GM18861 (cell line): ENCODE results near the gene ARL2.
A peak's percentile ranks its signal among the peaks of the same experiment; 100 is the strongest.
"Not testable (repeated sequence)": the region's sequence is repeated elsewhere in the genome, so short reads cannot be mapped to it uniquely, and the experiment has no call there.

Experiments used
- ATAC-seq: cut with Tn5 transposase; IDR thresholded peaks from one replicate; pipeline ENCODE4 v1.9.1; 2021; ENCODE audit not compliant: unreplicated experiment

Gene ARL2

GRCh38 chr11:65013888-65014725, at the start of gene ARL2:
Gene ARL2, plus strand, starts transcription at chr11:65014160. Its CDS starts 48 bp downstream, at chr11:65014208.
- ATAC-seq: peak; percentile 61

GRCh38 chr11:64967375-64967774, 46.6 kb upstream of the ARL2 start:
- ATAC-seq: no peak

- ATAC-seq: no peak
Measured at GRCh38 chr11:64969209-64969608, 44.8 kb upstream of the ARL2 start.

- ATAC-seq: no peak
Measured at GRCh38 chr11:64970731-64971151, 43.2 kb upstream of the ARL2 start.

- no peak for ATAC-seq
Measured at GRCh38 chr11:64971421-64972233, 42.3 kb upstream of the ARL2 start, which contains the start of gene MAJIN. Gene MAJIN, minus strand, starts transcription at chr11:64972108. Its CDS starts 12,703 bp downstream, at chr11:64959405.

GRCh38 chr11:64974124-64974523, 39.8 kb upstream of the ARL2 start:
- no peak for ATAC-seq

GRCh38 chr11:64976651-64977050, 37.3 kb upstream of the ARL2 start:
- ATAC-seq: no peak

GRCh38 chr11:64983339-64983738, 30.6 kb upstream of the ARL2 start:
- not testable (repeated sequence) for ATAC-seq

- no peak for ATAC-seq
Measured at GRCh38 chr11:64987998-64988854, 25.7 kb upstream of the ARL2 start.

- no peak for ATAC-seq
Measured at GRCh38 chr11:64989416-64989815, 24.5 kb upstream of the ARL2 start.

- ATAC-seq: no peak
Measured at GRCh38 chr11:64990222-64990923, 23.6 kb upstream of the ARL2 start.

- no peak for ATAC-seq
Measured at GRCh38 chr11:64994318-64994717, 19.6 kb upstream of the ARL2 start.

GRCh38 chr11:64996327-64996709, 17.6 kb upstream of the ARL2 start:
- no peak for ATAC-seq

GRCh38 chr11:64996710-64997380, 17.1 kb upstream of the ARL2 start, which contains the start of gene BATF2:
Gene BATF2, minus strand, starts transcription at chr11:64996971. Its CDS starts 57 bp downstream, at chr11:64996914.
- ATAC-seq: no peak

GRCh38 chr11:64998141-64998540, 15.8 kb upstream of the ARL2 start:
- no peak for ATAC-seq

- ATAC-seq: no peak
Measured at GRCh38 chr11:64998690-64999431, 15.1 kb upstream of the ARL2 start.

- ATAC-seq: no peak
Measured at GRCh38 chr11:64999478-64999877, 14.5 kb upstream of the ARL2 start.

- ATAC-seq: no peak
Measured at GRCh38 chr11:65002706-65003105, 11.3 kb upstream of the ARL2 start.

- ATAC-seq: no peak
Measured at GRCh38 chr11:65003282-65003681, 10.7 kb upstream of the ARL2 start.
